ENCODE measurements around the gene PIEZO1. TPM values are rescaled to one million over a fixed set of nuclear protein-coding genes. Genes with fewer than 3 reads are reported as not detected.
A peak's percentile ranks its signal among the peaks of the same experiment; 100 is the strongest.

The PIEZO1 gene
- total RNA-seq, 6 experiments from 2014 or later: 238 to 293 (median 264) TPM

DNA sequence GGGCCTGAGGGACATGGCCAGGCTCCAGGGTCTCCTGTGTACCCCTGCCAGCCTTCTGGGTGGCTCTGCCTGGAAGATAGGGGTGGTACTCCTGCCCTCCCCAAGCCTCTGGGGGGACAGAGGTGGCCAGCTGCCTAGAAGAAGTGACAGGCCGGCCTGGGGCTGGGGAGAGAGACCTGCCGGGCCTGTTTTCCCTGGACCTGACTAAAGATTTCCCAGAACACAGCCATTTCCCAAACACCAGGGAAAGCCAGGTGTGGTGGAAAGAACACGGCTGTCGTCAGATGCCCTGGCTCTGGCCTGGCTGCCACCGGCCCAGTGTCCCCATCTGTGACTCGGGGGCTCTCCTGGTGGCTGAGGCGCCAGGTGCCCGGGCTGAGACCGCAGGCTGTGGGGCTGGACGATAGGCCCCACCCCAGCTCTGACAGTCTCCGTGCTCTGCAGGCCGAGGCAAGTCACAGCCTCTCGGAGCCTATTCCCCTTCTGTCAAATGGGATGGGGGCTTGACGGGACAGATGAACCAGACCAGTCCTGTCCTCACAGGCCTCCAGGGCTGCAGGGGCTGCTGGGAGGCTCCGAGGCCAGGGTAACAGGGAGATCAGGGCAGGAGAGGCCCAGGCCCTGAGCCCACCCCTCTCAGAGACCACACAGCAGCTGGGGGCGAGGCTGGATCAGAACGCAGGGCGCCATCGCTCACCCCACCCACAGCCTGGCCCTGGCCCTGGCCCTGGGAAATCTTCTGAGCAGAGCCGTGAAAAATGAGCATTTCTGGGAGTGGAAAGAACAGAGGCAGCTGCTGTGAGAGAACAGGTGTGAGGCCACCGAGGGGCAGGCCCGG lies 45.7 kb downstream of the PIEZO1 start:
- Mint-ChIP-seq H3K4me1 (ENCODE audit: low read depth) (no peaks in the 10 kb centered on the region), H3K36me3 (ENCODE audit: low read depth) (no peaks in the 10 kb centered on the region), H3K27me3 (ENCODE audit: insufficient read depth) (peaks cover 4% of the 10 kb centered on the region; the same call in 1 of the 2 replicates), H3K9me3 (no peaks in the 10 kb centered on the region), H3K27ac (no peak overlapping the region), H3K4me3 (no peak overlapping the region)
- TF ChIP-seq, protein P1, sequence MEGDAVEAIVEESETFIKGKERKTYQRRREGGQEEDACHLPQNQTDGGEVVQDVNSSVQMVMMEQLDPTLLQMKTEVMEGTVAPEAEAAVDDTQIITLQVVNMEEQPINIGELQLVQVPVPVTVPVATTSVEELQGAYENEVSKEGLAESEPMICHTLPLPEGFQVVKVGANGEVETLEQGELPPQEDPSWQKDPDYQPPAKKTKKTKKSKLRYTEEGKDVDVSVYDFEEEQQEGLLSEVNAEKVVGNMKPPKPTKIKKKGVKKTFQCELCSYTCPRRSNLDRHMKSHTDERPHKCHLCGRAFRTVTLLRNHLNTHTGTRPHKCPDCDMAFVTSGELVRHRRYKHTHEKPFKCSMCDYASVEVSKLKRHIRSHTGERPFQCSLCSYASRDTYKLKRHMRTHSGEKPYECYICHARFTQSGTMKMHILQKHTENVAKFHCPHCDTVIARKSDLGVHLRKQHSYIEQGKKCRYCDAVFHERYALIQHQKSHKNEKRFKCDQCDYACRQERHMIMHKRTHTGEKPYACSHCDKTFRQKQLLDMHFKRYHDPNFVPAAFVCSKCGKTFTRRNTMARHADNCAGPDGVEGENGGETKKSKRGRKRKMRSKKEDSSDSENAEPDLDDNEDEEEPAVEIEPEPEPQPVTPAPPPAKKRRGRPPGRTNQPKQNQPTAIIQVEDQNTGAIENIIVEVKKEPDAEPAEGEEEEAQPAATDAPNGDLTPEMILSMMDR (IDR thresholded peaks at IDR 0.05): no peak
- no peak for DNase-seq

DNA sequence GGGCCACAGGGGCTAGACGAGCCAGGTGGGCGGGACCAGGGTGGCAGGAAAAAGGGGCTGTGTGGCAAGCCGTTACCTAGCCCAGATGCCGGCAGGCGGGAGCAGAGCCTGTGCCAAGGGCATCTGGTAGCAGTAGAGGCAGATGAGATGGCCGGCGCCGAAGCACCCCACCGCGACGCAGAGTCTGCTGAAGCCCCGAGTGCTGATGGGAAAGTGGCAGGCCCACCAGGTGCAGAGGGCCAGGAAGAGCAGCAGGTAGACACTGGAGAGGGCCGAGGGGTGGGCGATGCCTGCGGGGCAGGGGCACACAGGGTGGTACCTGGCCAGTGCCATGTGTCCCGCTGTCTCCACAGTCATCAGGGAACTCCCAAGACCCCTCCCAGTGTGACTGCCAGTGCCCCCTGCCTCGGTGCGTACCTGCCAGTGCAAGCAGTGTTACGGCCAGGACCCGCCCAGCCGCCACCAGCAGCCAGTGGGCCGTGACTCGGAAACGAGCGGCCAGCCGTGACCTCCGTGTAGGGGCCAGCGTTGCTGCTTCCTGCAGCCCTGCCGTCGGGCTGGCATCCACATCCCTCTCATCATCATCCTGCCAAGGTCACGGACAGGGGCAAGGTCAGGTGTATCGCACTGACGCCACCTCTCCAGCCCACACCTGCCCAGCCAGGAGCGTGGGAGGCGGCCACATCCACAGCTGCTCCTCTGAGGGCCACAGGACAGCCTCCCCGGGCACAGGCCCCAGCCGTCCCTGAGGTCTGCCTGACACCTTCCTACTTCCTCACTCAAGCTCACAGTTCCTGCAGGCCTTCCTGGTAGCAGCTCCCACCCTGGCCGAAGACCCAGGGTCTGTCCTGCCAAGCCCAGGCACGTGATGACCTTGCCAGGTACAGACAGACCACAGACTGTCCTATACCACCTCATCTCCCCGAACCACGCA lies 46.6 kb downstream of the PIEZO1 start:
- TF ChIP-seq, protein P1 (IDR thresholded peaks at IDR 0.05): no peak
- peaks cover 4% of the 10 kb centered on the region; the same call in 1 of the 2 replicates for H3K27me3 Mint-ChIP-seq (ENCODE audit: insufficient read depth)
- no peaks in the 10 kb centered on the region; the same call in 1 of the 2 replicates for H3K36me3 Mint-ChIP-seq (ENCODE audit: low read depth)
- no peak overlapping the region for H3K27ac Mint-ChIP-seq
- no peak for DNase-seq
- H3K9me3 Mint-ChIP-seq: no peaks in the 10 kb centered on the region
- no peaks in the 10 kb centered on the region for H3K4me1 Mint-ChIP-seq (ENCODE audit: low read depth)
- H3K4me3 Mint-ChIP-seq: no peak overlapping the region

DNA sequence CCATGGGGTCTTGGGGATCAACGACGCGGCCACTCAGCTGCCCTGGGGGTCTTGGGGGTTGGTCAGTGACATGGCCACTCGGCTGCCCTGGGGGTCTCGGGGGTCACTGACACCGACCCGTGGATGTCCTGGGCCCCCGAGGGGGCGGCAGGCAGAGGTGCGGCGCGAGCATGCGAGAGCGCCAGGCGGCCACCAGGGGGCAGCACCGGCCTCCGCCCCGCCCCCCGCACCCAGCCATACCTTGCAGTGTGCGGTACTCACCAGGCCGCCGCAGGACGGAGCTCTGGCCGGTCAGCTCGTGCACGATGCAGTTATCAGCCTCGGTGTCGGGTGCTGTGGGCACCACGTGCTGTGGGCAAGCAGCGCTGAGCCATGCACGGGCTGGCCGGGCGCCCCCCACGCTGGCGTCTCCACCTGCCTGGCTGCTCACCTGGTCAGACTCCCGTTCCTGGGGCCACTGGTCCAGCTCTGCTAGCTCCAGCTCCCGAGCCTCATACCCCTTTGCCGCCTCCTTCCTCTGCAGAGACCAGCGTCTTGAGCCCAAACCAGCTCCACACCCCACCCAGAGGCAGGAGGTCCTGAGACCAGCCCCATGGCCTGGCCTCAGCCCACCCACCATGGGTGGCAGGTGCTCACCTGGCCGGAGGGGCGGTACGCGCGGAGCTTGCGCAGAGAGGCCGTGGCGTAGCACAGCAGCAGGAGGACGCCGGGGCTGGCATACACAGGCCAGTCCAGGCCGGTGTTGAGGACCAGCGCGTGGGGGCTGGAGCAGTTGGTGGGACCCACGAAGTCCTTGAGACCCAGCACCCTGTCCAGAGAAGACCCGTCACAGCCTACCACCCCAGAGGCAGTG lies 47.5 kb downstream of the PIEZO1 start:
- peaks cover 4% of the 10 kb centered on the region; the same call in 1 of the 2 replicates for H3K27me3 Mint-ChIP-seq (ENCODE audit: insufficient read depth)
- TF ChIP-seq, protein P1 (IDR thresholded peaks at IDR 0.05): peak; percentile 100
- peak; percentile 73 for DNase-seq
- H3K36me3 Mint-ChIP-seq (ENCODE audit: low read depth): no peaks in the 10 kb centered on the region; the same call in 1 of the 2 replicates
- no peak overlapping the region for H3K4me3 Mint-ChIP-seq
- H3K4me1 Mint-ChIP-seq (ENCODE audit: low read depth): no peaks in the 10 kb centered on the region
- no peak overlapping the region for H3K27ac Mint-ChIP-seq
- no peaks in the 10 kb centered on the region for H3K9me3 Mint-ChIP-seq

DNA sequence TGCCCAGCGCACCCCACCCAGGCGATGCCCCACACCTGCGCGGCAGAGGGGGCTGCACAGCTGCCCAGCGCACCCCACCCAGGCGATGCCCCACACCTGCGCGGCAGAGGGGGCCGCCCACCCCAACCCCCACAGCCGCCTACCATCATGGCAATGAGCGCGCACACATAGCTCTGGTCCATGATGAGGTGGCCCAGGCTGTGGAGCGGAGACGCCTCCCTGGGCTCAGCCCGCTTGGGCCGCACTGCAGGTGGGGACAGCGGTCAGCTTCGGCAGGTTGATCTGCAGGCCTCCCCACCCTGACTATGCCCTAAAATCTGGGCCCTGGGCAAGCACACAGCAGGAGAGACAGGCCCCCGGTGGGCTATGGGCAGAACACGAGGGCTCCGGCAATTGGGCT lies 48.5 kb downstream of the PIEZO1 start:
- H3K36me3 Mint-ChIP-seq (ENCODE audit: low read depth): peaks cover under 1% of the 10 kb centered on the region; the same call in 1 of the 2 replicates
- peaks cover 4% of the 10 kb centered on the region; the same call in 1 of the 2 replicates for H3K27me3 Mint-ChIP-seq (ENCODE audit: insufficient read depth)
- H3K4me3 Mint-ChIP-seq: no peak overlapping the region
- DNase-seq: no peak
- H3K27ac Mint-ChIP-seq: no peak overlapping the region
- no peaks in the 10 kb centered on the region for H3K9me3 Mint-ChIP-seq
- TF ChIP-seq, protein P1 (IDR thresholded peaks at IDR 0.05): no peak
- no peaks in the 10 kb centered on the region for H3K4me1 Mint-ChIP-seq (ENCODE audit: low read depth)

DNA sequence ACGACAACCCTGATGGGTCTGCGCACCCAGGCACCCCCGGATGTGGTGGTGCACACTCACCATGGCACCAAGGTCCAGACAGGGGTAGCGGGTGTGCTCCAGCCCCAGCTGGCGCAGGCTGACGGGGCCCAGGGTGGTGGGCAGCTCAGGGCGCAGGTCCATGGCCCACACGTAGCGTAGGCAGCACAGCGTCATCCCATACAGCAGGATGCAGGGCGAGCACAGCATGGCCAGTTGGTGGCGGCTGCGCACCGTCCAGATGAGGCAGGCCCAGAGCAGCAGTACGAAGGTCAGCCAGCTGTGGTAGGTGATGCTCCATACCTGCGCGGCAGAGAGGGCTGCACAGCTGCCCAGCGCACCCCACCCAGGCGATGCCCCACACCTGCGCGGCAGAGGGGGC lies 48.9 kb downstream of the PIEZO1 start:
- H3K4me3 Mint-ChIP-seq: no peak overlapping the region
- TF ChIP-seq, protein P1 (IDR thresholded peaks at IDR 0.05): no peak
- DNase-seq: no peak
- H3K4me1 Mint-ChIP-seq (ENCODE audit: low read depth): no peaks in the 10 kb centered on the region
- H3K9me3 Mint-ChIP-seq: no peaks in the 10 kb centered on the region
- no peak overlapping the region for H3K27ac Mint-ChIP-seq
- peaks cover 6% of the 10 kb centered on the region for H3K27me3 Mint-ChIP-seq (ENCODE audit: insufficient read depth)
- H3K36me3 Mint-ChIP-seq (ENCODE audit: low read depth): peaks cover 5% of the 10 kb centered on the region; the same call in 1 of the 2 replicates
